ENCODE results near the gene KCNMB2. TPM values are rescaled to one million over a fixed set of nuclear protein-coding genes. Genes with fewer than 3 reads are reported as not detected.

KCNMB2 gene
- total RNA-seq, 5 donors from 2014 or later (not counting 1 experiment from before 2014, with no cell fraction given), result not detected

- H3K4me3 Mint-ChIP-seq, result no peak overlapping the region
- no peak overlapping the region for H3K4me3 ChIP-seq (ENCODE audit: control insufficient read depth in 1 of 2, extremely low read depth in 1 of 2, low read length in 1 of 2)
- no peaks in the 10 kb centered on the region for H3K9me3 ChIP-seq
- no peaks in the 10 kb centered on the region for H3K4me1 Mint-ChIP-seq
- ATAC-seq (replicated peaks in 1 of 4) (no peak), DNase-seq (no peak)
- H3K27me3 Mint-ChIP-seq, result peaks cover 1 to 6% of the 10 kb centered on the region in 2 donors
- peaks cover 2 to 7% (median 5%) of the 10 kb centered on the region in 3 donors for H3K9me3 Mint-ChIP-seq
- ChIA-PET CTCF (no interaction called here), POLR2A (no interaction called here)
- no peaks in the 10 kb centered on the region for H3K4me1 ChIP-seq (ENCODE audit: control insufficient read depth in 1 of 2, extremely low read depth in 1 of 2, insufficient read depth in 2 of 2, low read length in 2 of 2)
- H3K36me3 ChIP-seq (ENCODE audit: control insufficient read depth in 2 of 2, extremely low read depth in 1 of 2, insufficient read depth in 1 of 2, low read length in 1 of 2), result no peaks in the 10 kb centered on the region
- H3K27me3 ChIP-seq (replicated peaks in 1 of 2; ENCODE audit: control insufficient read depth in 2 of 2, extremely low read depth in 1 of 2, insufficient read depth in 2 of 2, low read length in 1 of 2), result no peaks in the 10 kb centered on the region
- no peak overlapping the region for H3K27ac ChIP-seq (ENCODE audit: low read length)
- no peak overlapping the region for H3K27ac Mint-ChIP-seq
- no peaks in the 10 kb centered on the region for H3K36me3 Mint-ChIP-seq
These were observed 249.7 kb downstream of the KCNMB2 start for GRCh38 chr3:178785961-178786360.

DNA sequence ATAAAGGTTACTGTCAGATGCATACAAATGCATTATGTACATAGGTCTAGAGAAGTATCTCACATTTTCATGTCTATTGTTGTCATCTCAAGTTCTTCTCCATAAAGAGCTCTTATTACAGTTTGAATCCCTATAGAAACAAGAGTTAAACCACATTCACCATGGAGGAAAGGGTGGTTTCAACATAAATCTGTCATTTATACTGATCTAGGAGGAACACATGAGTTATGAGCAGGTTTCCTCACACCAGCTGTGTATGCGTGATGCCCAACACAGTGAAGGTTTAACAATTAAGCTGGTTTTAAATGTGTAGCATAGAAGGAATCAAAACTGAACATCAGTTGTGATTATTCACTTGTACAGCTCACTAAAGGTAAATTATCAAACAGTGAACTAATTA, 251.7 kb downstream of the KCNMB2 start:
- H3K9me3 ChIP-seq, result no peaks in the 10 kb centered on the region
- H3K27me3 Mint-ChIP-seq, result peaks cover 1 to 6% of the 10 kb centered on the region in 2 donors
- H3K9me3 Mint-ChIP-seq, result peaks cover 7 to 15% (median 8%) of the 10 kb centered on the region in 3 donors
- no peak overlapping the region for H3K4me3 Mint-ChIP-seq
- H3K4me3 ChIP-seq (ENCODE audit: control insufficient read depth in 1 of 2, extremely low read depth in 1 of 2, low read length in 1 of 2), result no peak overlapping the region
- no peaks in the 10 kb centered on the region for H3K4me1 ChIP-seq (ENCODE audit: control insufficient read depth in 1 of 2, extremely low read depth in 1 of 2, insufficient read depth in 2 of 2, low read length in 2 of 2)
- no peak overlapping the region for H3K27ac ChIP-seq (ENCODE audit: low read length)
- H3K27ac Mint-ChIP-seq, result no peak overlapping the region
- no peaks in the 10 kb centered on the region for H3K27me3 ChIP-seq (replicated peaks in 1 of 2; ENCODE audit: control insufficient read depth in 2 of 2, extremely low read depth in 1 of 2, insufficient read depth in 2 of 2, low read length in 1 of 2)
- POLR2A ChIA-PET, result no interaction called here
- 33% methylated on average over 1 of the region's 1 CpG for WGBS (ENCODE audit: insufficient coverage)
- no peaks in the 10 kb centered on the region for H3K36me3 ChIP-seq (ENCODE audit: control insufficient read depth in 2 of 2, extremely low read depth in 1 of 2, insufficient read depth in 1 of 2, low read length in 1 of 2)
- CTCF ChIA-PET, result no interaction called here
- H3K4me1 Mint-ChIP-seq, result no peaks in the 10 kb centered on the region
- no peaks in the 10 kb centered on the region for H3K36me3 Mint-ChIP-seq
- ATAC-seq (replicated peaks in 1 of 4) (no peak), DNase-seq (no peak)

GRCh38 chr3:178794711-178795110, 258.5 kb downstream of the KCNMB2 start:
- Histone ChIP-seq H3K36me3 (ENCODE audit: control insufficient read depth in 2 of 2, extremely low read depth in 1 of 2, insufficient read depth in 1 of 2, low read length in 1 of 2) (no peaks in the 10 kb centered on the region), H3K4me1 (ENCODE audit: control insufficient read depth in 1 of 2, extremely low read depth in 1 of 2, insufficient read depth in 2 of 2, low read length in 2 of 2) (no peaks in the 10 kb centered on the region), H3K27me3 (replicated peaks in 1 of 2; ENCODE audit: control insufficient read depth in 2 of 2, extremely low read depth in 1 of 2, insufficient read depth in 2 of 2, low read length in 1 of 2) (no peaks in the 10 kb centered on the region), H3K4me3 (ENCODE audit: control insufficient read depth in 1 of 2, extremely low read depth in 1 of 2, low read length in 1 of 2) (no peak overlapping the region), H3K9me3 (no peaks in the 10 kb centered on the region), H3K27ac (ENCODE audit: low read length) (no peak overlapping the region)
- Mint-ChIP-seq H3K9me3 (peaks cover 11 to 29% (median 12%) of the 10 kb centered on the region in 3 donors), H3K36me3 (no peaks in the 10 kb centered on the region), H3K4me3 (no peak overlapping the region), H3K27ac (no peak overlapping the region), H3K4me1 (no peaks in the 10 kb centered on the region), H3K27me3 (peaks cover 0 to 1% of the 10 kb centered on the region in 2 donors)
- ATAC-seq (replicated peaks in 1 of 4), result no peak
- no peak for DNase-seq
- POLR2A ChIA-PET, result no interaction called here
- CTCF ChIA-PET, result no interaction called here

DNA sequence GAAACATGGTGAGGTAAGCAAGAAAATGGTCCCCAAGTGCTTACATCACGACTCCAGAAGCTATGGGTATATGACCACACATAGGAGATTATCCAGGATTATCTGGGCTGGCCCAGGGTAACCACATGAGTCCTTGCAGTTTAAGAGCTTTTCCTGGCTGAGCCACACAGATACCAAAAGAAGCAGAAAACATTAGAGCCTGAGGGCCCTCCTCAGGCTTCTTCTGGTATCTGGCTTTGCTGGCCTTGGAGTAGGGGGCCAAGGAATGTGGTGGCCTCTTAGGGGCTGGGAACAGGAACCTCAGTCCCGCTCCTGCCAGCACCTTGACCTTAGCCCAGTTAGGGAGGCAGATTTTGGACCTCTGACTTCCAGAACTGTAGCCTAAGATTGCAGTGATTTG, 259.1 kb downstream of the KCNMB2 start:
- H3K4me3 ChIP-seq (ENCODE audit: control insufficient read depth in 1 of 2, extremely low read depth in 1 of 2, low read length in 1 of 2), result no peak overlapping the region
- no peaks in the 10 kb centered on the region for H3K4me1 ChIP-seq (ENCODE audit: control insufficient read depth in 1 of 2, extremely low read depth in 1 of 2, insufficient read depth in 2 of 2, low read length in 2 of 2)
- Mint-ChIP-seq H3K27me3 (peaks cover 0 to 1% of the 10 kb centered on the region in 2 donors), H3K4me1 (no peaks in the 10 kb centered on the region), H3K4me3 (no peak overlapping the region), H3K36me3 (no peaks in the 10 kb centered on the region), H3K27ac (no peak overlapping the region), H3K9me3 (peaks cover 11 to 28% (median 12%) of the 10 kb centered on the region in 3 donors)
- ChIA-PET CTCF (no interaction called here), POLR2A (no interaction called here)
- no peak for DNase-seq
- no peaks in the 10 kb centered on the region for H3K9me3 ChIP-seq
- H3K27ac ChIP-seq (ENCODE audit: low read length), result no peak overlapping the region
- no peak for ATAC-seq (replicated peaks in 1 of 4)
- WGBS (ENCODE audit: insufficient coverage), result 40% methylated on average over 1 of the region's 2 CpGs
- no peaks in the 10 kb centered on the region for H3K27me3 ChIP-seq (replicated peaks in 1 of 2; ENCODE audit: control insufficient read depth in 2 of 2, extremely low read depth in 1 of 2, insufficient read depth in 2 of 2, low read length in 1 of 2)
- H3K36me3 ChIP-seq (ENCODE audit: control insufficient read depth in 2 of 2, extremely low read depth in 1 of 2, insufficient read depth in 1 of 2, low read length in 1 of 2), result no peaks in the 10 kb centered on the region

DNA sequence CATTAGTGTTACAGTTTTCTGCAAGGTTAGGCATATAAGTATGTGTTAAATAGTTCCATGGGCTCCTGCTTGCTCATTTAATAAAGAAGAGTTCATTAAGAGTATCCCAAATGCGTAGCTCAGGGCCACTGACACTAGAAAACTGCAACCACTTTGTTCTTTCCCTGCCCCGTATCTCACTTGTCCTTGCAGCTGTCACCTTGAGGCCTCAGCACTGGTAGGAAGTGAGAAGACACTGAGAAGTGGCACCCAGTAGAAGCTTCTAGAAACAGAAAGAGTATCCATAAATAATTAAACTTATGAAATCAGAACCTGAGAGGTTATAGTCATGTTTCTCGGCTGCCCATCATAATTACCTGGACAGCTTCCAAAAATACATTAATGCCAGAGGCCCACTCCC, 266.0 kb downstream of the KCNMB2 start:
- H3K27me3 Mint-ChIP-seq, result no peaks in the 10 kb centered on the region
- ATAC-seq (replicated peaks in 1 of 4) (no peak), DNase-seq (no peak)
- no CpG with 5 or more reads among the region's 3 CpGs for WGBS (ENCODE audit: insufficient coverage)
- ChIA-PET POLR2A (no interaction called here), CTCF (no interaction called here)
- H3K27ac Mint-ChIP-seq, result no peak overlapping the region
- no peaks in the 10 kb centered on the region for H3K27me3 ChIP-seq (replicated peaks in 1 of 2; ENCODE audit: control insufficient read depth in 2 of 2, extremely low read depth in 1 of 2, insufficient read depth in 2 of 2, low read length in 1 of 2)
- H3K27ac ChIP-seq (ENCODE audit: low read length), result no peak overlapping the region
- no peaks in the 10 kb centered on the region for H3K9me3 ChIP-seq
- no peaks in the 10 kb centered on the region for H3K4me1 ChIP-seq (ENCODE audit: control insufficient read depth in 1 of 2, extremely low read depth in 1 of 2, insufficient read depth in 2 of 2, low read length in 2 of 2)
- H3K4me1 Mint-ChIP-seq, result no peaks in the 10 kb centered on the region
- H3K4me3 Mint-ChIP-seq, result no peak overlapping the region
- H3K36me3 ChIP-seq (ENCODE audit: control insufficient read depth in 2 of 2, extremely low read depth in 1 of 2, insufficient read depth in 1 of 2, low read length in 1 of 2), result no peaks in the 10 kb centered on the region
- H3K4me3 ChIP-seq (ENCODE audit: control insufficient read depth in 1 of 2, extremely low read depth in 1 of 2, low read length in 1 of 2), result no peak overlapping the region
- H3K9me3 Mint-ChIP-seq, result peaks cover 4 to 11% (median 8%) of the 10 kb centered on the region in 3 donors
- no peaks in the 10 kb centered on the region for H3K36me3 Mint-ChIP-seq

DNA sequence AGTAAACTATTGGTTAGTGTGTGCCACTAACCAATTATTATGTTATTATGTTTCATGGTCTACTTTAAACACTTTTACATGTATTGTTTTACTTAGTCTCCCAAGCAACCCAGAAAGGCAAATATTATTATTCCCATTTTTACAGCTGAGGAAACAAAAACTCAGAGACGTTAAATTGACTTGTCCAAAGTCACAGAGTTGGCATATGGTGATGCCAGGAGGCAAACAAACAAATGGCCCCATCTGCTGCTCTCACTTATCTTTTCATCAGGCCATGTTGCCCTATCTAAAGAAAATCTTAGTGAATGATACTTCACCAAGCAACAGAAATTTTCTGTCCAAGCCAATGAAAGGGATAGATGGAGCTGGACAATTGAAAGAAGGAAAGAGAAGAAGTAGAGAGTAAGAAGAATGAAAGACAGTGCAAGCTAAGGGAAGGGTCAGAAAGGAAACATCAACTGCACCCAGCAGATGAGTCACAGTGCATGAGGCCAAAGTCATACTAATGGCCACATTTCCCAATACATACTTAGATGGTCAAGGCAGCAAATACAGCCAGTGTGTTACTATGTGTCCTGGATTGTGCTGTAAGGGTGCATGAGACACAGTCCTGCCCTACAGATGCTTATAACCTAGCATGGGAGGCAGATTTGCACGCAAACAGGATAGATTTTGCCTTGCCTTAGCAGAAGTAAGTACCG, 266.9 kb downstream of the KCNMB2 start:
- ChIA-PET CTCF (interaction anchor here in 1 of 2 donors (0.5 kb wide), 1 partner anchor 54 kb away, joined by 3 read pairs; no protein-coding TSS in a partner anchor), POLR2A (no interaction called here)
- H3K9me3 Mint-ChIP-seq, result peaks cover 0 to 3% (median 3%) of the 10 kb centered on the region in 3 donors
- H3K4me3 Mint-ChIP-seq, result no peak overlapping the region
- Histone ChIP-seq H3K4me3 (ENCODE audit: control insufficient read depth in 1 of 2, extremely low read depth in 1 of 2, low read length in 1 of 2) (no peak overlapping the region), H3K9me3 (no peaks in the 10 kb centered on the region), H3K36me3 (ENCODE audit: control insufficient read depth in 2 of 2, extremely low read depth in 1 of 2, insufficient read depth in 1 of 2, low read length in 1 of 2) (no peaks in the 10 kb centered on the region), H3K27me3 (replicated peaks in 1 of 2; ENCODE audit: control insufficient read depth in 2 of 2, extremely low read depth in 1 of 2, insufficient read depth in 2 of 2, low read length in 1 of 2) (no peaks in the 10 kb centered on the region), H3K27ac (ENCODE audit: low read length) (no peak overlapping the region), H3K4me1 (ENCODE audit: control insufficient read depth in 1 of 2, extremely low read depth in 1 of 2, insufficient read depth in 2 of 2, low read length in 2 of 2) (no peaks in the 10 kb centered on the region)
- no peaks in the 10 kb centered on the region for H3K27me3 Mint-ChIP-seq
- DNase-seq (no peak), ATAC-seq (replicated peaks in 1 of 4) (no peak)
- H3K36me3 Mint-ChIP-seq, result no peaks in the 10 kb centered on the region
- H3K27ac Mint-ChIP-seq, result no peak overlapping the region
- no peaks in the 10 kb centered on the region for H3K4me1 Mint-ChIP-seq
- WGBS (ENCODE audit: insufficient coverage), result 78% methylated on average over 2 of the region's 3 CpGs

GRCh38 chr3:178804606-178805005, 268.4 kb downstream of the KCNMB2 start:
- Mint-ChIP-seq H3K36me3 (no peaks in the 10 kb centered on the region), H3K27ac (no peak overlapping the region), H3K9me3 (no peaks in the 10 kb centered on the region), H3K27me3 (no peaks in the 10 kb centered on the region), H3K4me1 (no peaks in the 10 kb centered on the region), H3K4me3 (no peak overlapping the region)
- Histone ChIP-seq H3K4me3 (ENCODE audit: control insufficient read depth in 1 of 2, extremely low read depth in 1 of 2, low read length in 1 of 2) (no peak overlapping the region), H3K27me3 (replicated peaks in 1 of 2; ENCODE audit: control insufficient read depth in 2 of 2, extremely low read depth in 1 of 2, insufficient read depth in 2 of 2, low read length in 1 of 2) (no peaks in the 10 kb centered on the region), H3K9me3 (no peaks in the 10 kb centered on the region), H3K4me1 (ENCODE audit: control insufficient read depth in 1 of 2, extremely low read depth in 1 of 2, insufficient read depth in 2 of 2, low read length in 2 of 2) (no peaks in the 10 kb centered on the region), H3K36me3 (ENCODE audit: control insufficient read depth in 2 of 2, extremely low read depth in 1 of 2, insufficient read depth in 1 of 2, low read length in 1 of 2) (no peaks in the 10 kb centered on the region), H3K27ac (ENCODE audit: low read length) (no peak overlapping the region)
- ChIA-PET CTCF (no interaction called here), POLR2A (no interaction called here)
- ATAC-seq (replicated peaks in 1 of 4), result no peak
- DNase-seq, result no peak
